Keratinocyte (primary cell): ENCODE data around the gene SUSD6. TPM values are rescaled to one million over a fixed set of nuclear protein-coding genes. Genes with fewer than 3 reads are reported as not detected.

Experiments used
- DNase-seq: peaks from one replicate; pipeline ENCODE4 v3.0.0-alpha.2; 2011; ENCODE audit warnings: low read depth, missing footprints, low spot score
- FAIRE-seq: peaks from 2 replicates; lab custom pipeline; 2011; peaks lifted over from hg19 to GRCh38; lab: Jason Lieb, UNC
- H2AFZ ChIP-seq: 2 replicates; pipeline ENCODE4 v1.6.0; 2012; ENCODE audit warnings: low read length, control low read depth, inconsistent platforms; ENCODE audit not compliant: control insufficient read depth
- H3K27ac ChIP-seq: 2 replicates; pipeline ENCODE4 v1.5.1; 2011; ENCODE audit warnings: low read length; ENCODE audit not compliant: control insufficient read depth, insufficient read depth
- H3K27me3 ChIP-seq: 3 replicates; pipeline ENCODE4 v1.6.0; 2011; ENCODE audit warnings: low read length; ENCODE audit not compliant: control insufficient read depth, insufficient read depth; ENCODE audit errors: extremely low read depth
- H3K36me3 ChIP-seq, 2 experiments: 2 replicates in 1 of 2; 3 replicates in 1 of 2; pipeline ENCODE4 v1.5.1; 2011; ENCODE audit warnings: low read length in 2 of 2, mild to moderate bottlenecking in 1 of 2; ENCODE audit not compliant: control insufficient read depth in 2 of 2, insufficient read depth in 2 of 2; ENCODE audit errors: extremely low read depth in 1 of 2
- H3K4me1 ChIP-seq: 3 replicates; pipeline ENCODE4 v1.5.1; 2011; ENCODE audit warnings: low read length; ENCODE audit not compliant: control insufficient read depth, insufficient read depth; ENCODE audit errors: extremely low read depth
- H3K4me2 ChIP-seq: 3 replicates; pipeline ENCODE4 v1.6.0; 2011; ENCODE audit warnings: low read depth, low read length; ENCODE audit not compliant: control insufficient read depth, insufficient read depth; ENCODE audit errors: extremely low read depth
- H3K4me3 ChIP-seq, 3 experiments: fragments of 200-600 bp in 1 of 3; sonication (generic) in 1 of 3; 2 replicates in 2 of 3; 3 replicates in 1 of 3; pipeline ENCODE4 v1.5.1; 2011 to 2016; ENCODE audit warnings: low read length in 3 of 3, mild to moderate bottlenecking in 3 of 3, control low read depth in 2 of 3, inconsistent platforms in 1 of 3, low read depth in 1 of 3, mixed read lengths in 1 of 3, mixed run types in 1 of 3, moderate library complexity in 1 of 3; ENCODE audit not compliant: control insufficient read depth in 2 of 3, insufficient read depth in 2 of 3; ENCODE audit errors: extremely low read depth in 1 of 3
- H3K79me2 ChIP-seq: 2 replicates; pipeline ENCODE4 v1.6.0; 2012; ENCODE audit warnings: low read length; ENCODE audit not compliant: control insufficient read depth, insufficient read depth
- H3K9ac ChIP-seq: 3 replicates; pipeline ENCODE4 v1.6.0; 2011; ENCODE audit warnings: low read length; ENCODE audit not compliant: control insufficient read depth, insufficient read depth; ENCODE audit errors: extremely low read depth
- H3K9me1 ChIP-seq: 3 replicates; pipeline ENCODE4 v1.6.0; 2011; ENCODE audit warnings: low read length; ENCODE audit not compliant: control insufficient read depth, insufficient read depth; ENCODE audit errors: extremely low read depth
- H3K9me3 ChIP-seq: 2 replicates; pipeline ENCODE4 v1.5.1; 2012; ENCODE audit warnings: low read depth, low read length; ENCODE audit not compliant: control insufficient read depth
- H4K20me1 ChIP-seq: 3 replicates; pipeline ENCODE4 v1.6.0; 2011; ENCODE audit warnings: low read length; ENCODE audit not compliant: control insufficient read depth, insufficient read depth; ENCODE audit errors: extremely low read depth
- EZH2 ChIP-seq: IDR thresholded peaks from one replicate; pipeline ENCODE4 v1.6.1; 2012; ENCODE audit warnings: inconsistent platforms, mild to moderate bottlenecking, low read length, moderate library complexity
- dilution Hi-C: fragments of 300-500 bp; cut with MboI; formaldehyde crosslinking; loops from one replicate; pipeline ENCODE4 v1.7.0; 2020; ENCODE audit warnings: low sequenced_read_pairs; ENCODE audit not compliant: extremely low pct_ligation_motif_present
- polyA plus RNA-seq, 5 experiments: library from polyadenylated mRNA; depleted of rRNA in 3 of 5; stranded (reverse) in 3 of 5; stranded (forward) in 1 of 5; unstranded in 1 of 5; fragments of >200 nt; gene quantifications; 1 replicate in 1 of 5; 2 replicates in 3 of 5; 3 replicates in 1 of 5; pipeline versions ENCODE4 v1.2.1 to v1.2.3, GENCODE V29; 2011 to 2012; ENCODE audit warnings: missing spikeins in 2 of 5, low read depth in 1 of 5, low replicate concordance in 1 of 5
- TF ChIP-seq, protein P1 (sequence below), 3 experiments: IDR thresholded peaks in 1 of 3; conservative IDR thresholded peaks in 1 of 3; optimal IDR thresholded peaks in 1 of 3; 2 replicates in 2 of 3; 3 replicates in 1 of 3; pipeline versions ENCODE3 to v1.5.1; 2011; ENCODE audit warnings: low read length in 3 of 3, mild to moderate bottlenecking in 3 of 3, moderate library complexity in 2 of 3, control low read depth in 1 of 3, inconsistent platforms in 1 of 3; ENCODE audit not compliant: insufficient read depth in 2 of 3; ENCODE audit errors: extremely low read depth in 1 of 3

Gene SUSD6
- polyA plus RNA-seq, 1 donor (not counting 4 experiments of a cell fraction or from before 2014, with no cell fraction given): 10.5 TPM

GRCh38 chr14:69600304-69600891 is 11.0 kb upstream of the SUSD6 start:
- dilution Hi-C loops: no loop called here
- H3K27ac ChIP-seq: no peak overlapping the region
- FAIRE-seq: no peak
- H3K9me3 ChIP-seq: no peaks in the 10 kb centered on the region
- no peaks in the 10 kb centered on the region for H4K20me1 ChIP-seq
- no peaks in the 10 kb centered on the region for H3K79me2 ChIP-seq
- H3K9ac ChIP-seq: no peak overlapping the region
- H3K4me1 ChIP-seq: no peaks in the 10 kb centered on the region
- H3K36me3 ChIP-seq: no peaks in the 10 kb centered on the region
- no peak overlapping the region for H2AFZ ChIP-seq
- no peaks in the 10 kb centered on the region for H3K27me3 ChIP-seq
- H3K9me1 ChIP-seq: no peaks in the 10 kb centered on the region
- no peak overlapping the region for H3K4me2 ChIP-seq
- no peak for TF ChIP-seq EZH2
- TF ChIP-seq, protein P1, sequence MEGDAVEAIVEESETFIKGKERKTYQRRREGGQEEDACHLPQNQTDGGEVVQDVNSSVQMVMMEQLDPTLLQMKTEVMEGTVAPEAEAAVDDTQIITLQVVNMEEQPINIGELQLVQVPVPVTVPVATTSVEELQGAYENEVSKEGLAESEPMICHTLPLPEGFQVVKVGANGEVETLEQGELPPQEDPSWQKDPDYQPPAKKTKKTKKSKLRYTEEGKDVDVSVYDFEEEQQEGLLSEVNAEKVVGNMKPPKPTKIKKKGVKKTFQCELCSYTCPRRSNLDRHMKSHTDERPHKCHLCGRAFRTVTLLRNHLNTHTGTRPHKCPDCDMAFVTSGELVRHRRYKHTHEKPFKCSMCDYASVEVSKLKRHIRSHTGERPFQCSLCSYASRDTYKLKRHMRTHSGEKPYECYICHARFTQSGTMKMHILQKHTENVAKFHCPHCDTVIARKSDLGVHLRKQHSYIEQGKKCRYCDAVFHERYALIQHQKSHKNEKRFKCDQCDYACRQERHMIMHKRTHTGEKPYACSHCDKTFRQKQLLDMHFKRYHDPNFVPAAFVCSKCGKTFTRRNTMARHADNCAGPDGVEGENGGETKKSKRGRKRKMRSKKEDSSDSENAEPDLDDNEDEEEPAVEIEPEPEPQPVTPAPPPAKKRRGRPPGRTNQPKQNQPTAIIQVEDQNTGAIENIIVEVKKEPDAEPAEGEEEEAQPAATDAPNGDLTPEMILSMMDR (optimal IDR thresholded peaks at IDR 0.05 in 1 of 3, IDR thresholded peaks at IDR 0.05 in 1 of 3, conservative IDR thresholded peaks at IDR 0.05 in 1 of 3; ENCODE audit: extremely low read depth in 1 of 3, insufficient read depth in 2 of 3, low read length in 3 of 3): no peak
- no peak for DNase-seq
- no peak overlapping the region for H3K4me3 ChIP-seq

DNA sequence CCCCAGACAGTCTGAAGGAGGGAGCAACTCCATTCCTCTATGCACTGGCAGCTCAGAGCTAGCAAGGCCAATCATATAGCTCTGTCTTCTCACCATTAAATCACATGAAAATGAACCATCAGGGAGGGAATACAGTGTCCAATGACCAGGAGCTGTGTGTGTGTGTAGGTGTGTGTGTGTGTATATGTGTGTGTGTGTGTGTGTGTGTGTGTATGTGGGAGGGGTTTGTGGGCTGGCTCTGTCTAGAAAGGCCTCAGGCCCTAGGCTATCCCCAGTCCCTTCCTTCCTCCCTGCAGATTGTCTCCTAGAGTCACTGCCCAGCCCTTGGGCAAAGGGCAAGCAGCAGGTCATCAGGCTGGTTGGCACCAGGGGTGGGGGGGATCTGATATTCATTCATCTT is 5.7 kb upstream of the SUSD6 start:
- H3K4me2 ChIP-seq: no peak overlapping the region
- DNase-seq: no peak

More for the DNA sequence above, 5.7 kb upstream of the SUSD6 start:
- H3K9me1 ChIP-seq: no peaks in the 10 kb centered on the region
- no peaks in the 10 kb centered on the region for H4K20me1 ChIP-seq
- no peaks in the 10 kb centered on the region for H3K27me3 ChIP-seq
- H2AFZ ChIP-seq: no peak overlapping the region
- no peaks in the 10 kb centered on the region for H3K9me3 ChIP-seq
- no peak overlapping the region for H3K9ac ChIP-seq
- H3K4me1 ChIP-seq: peaks cover 10% of the 10 kb centered on the region
- H3K79me2 ChIP-seq: no peaks in the 10 kb centered on the region
- no peak overlapping the region for H3K4me3 ChIP-seq
- no peak overlapping the region for H3K27ac ChIP-seq
- dilution Hi-C loops: no loop called here
- FAIRE-seq: no peak
- H3K36me3 ChIP-seq: no peaks in the 10 kb centered on the region
- TF ChIP-seq, protein P1 (optimal IDR thresholded peaks at IDR 0.05 in 1 of 3, IDR thresholded peaks at IDR 0.05 in 1 of 3, conservative IDR thresholded peaks at IDR 0.05 in 1 of 3; ENCODE audit: extremely low read depth in 1 of 3, insufficient read depth in 2 of 3, low read length in 3 of 3): no peak
- TF ChIP-seq EZH2: no peak
